Ovary (tissue), 3 donors: Measurements from ENCODE around the gene ABCA13.

ENCODE experiments used
- POLR2A ChIP-seq: fragments of 450-650 bp; IDR thresholded peaks from one replicate; pipeline ENCODE4 v1.6.1; 2017; ENCODE audit warnings: antibody characterized with exemption, mild to moderate bottlenecking, moderate library complexity
- TF ChIP-seq, protein P1 (sequence below), 3 donors: fragments of 450-650 bp in 2 of 3; fragments of 200-600 bp in 1 of 3; IDR thresholded peaks; one replicate each; pipeline versions ENCODE4 v1.5.1 to v1.8.0; 2016 to 2022; ENCODE audit warnings: antibody characterized with exemption in 3 of 3, mild to moderate bottlenecking in 1 of 3
- donor health status: DM: no; HTN: no; CAD: no.

DNA sequence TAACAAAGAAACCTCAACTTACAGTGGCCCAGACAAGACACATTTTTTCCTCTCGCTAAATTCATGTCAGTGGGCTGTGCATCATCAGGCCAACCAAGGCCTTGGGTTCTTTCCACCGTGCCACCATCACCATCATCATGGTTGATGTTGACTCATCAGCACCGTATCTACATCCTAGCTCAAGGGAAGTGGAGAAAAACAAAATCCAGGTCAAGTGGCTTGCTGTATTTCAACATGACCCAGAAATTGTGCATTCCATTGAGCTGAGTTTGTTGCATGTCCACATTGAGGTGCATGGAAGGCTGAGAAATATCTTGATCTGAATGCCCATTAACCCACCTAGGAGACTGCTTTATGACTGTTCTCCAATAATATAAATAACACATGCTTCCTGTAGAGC, 440.7 kb downstream of the ABCA13 start:
- TF ChIP-seq, protein P1, sequence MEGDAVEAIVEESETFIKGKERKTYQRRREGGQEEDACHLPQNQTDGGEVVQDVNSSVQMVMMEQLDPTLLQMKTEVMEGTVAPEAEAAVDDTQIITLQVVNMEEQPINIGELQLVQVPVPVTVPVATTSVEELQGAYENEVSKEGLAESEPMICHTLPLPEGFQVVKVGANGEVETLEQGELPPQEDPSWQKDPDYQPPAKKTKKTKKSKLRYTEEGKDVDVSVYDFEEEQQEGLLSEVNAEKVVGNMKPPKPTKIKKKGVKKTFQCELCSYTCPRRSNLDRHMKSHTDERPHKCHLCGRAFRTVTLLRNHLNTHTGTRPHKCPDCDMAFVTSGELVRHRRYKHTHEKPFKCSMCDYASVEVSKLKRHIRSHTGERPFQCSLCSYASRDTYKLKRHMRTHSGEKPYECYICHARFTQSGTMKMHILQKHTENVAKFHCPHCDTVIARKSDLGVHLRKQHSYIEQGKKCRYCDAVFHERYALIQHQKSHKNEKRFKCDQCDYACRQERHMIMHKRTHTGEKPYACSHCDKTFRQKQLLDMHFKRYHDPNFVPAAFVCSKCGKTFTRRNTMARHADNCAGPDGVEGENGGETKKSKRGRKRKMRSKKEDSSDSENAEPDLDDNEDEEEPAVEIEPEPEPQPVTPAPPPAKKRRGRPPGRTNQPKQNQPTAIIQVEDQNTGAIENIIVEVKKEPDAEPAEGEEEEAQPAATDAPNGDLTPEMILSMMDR (IDR thresholded peaks at IDR 0.05) = no peak
- TF ChIP-seq POLR2A = no peak
